Amniotic stem cell (primary cell): ENCODE measurements around the gene IFITM10.

Experiments used
- DNase-seq: peaks from one replicate; lab custom pipeline; 2025; lab: John Stamatoyannopoulos, UW

IFITM10 gene

GRCh38 chr11:1737080-1737757 lies 13.2 kb downstream of the IFITM10 start:
- DNase-seq, result no peak

- no peak for DNase-seq
Observed at GRCh38 chr11:1736447-1736992, 13.9 kb downstream of the IFITM10 start.

GRCh38 chr11:1735271-1735670 lies 15.1 kb downstream of the IFITM10 start:
- DNase-seq, result no peak

- DNase-seq, result no peak
Observed at GRCh38 chr11:1734641-1735081, 15.7 kb downstream of the IFITM10 start.

GRCh38 chr11:1733716-1734640 lies 16.4 kb downstream of the IFITM10 start:
- DNase-seq, result no peak

GRCh38 chr11:1733009-1733715 lies 17.2 kb downstream of the IFITM10 start:
- DNase-seq, result no peak

GRCh38 chr11:1732418-1733008 lies 17.9 kb downstream of the IFITM10 start:
- DNase-seq, result no peak

GRCh38 chr11:1731451-1732059 lies 18.8 kb downstream of the IFITM10 start:
- no peak for DNase-seq

- DNase-seq, result no peak
Observed at GRCh38 chr11:1730059-1730629, 20.3 kb downstream of the IFITM10 start.

GRCh38 chr11:1729692-1730011 lies 20.7 kb downstream of the IFITM10 start:
- no peak for DNase-seq

GRCh38 chr11:1728931-1729691 lies 21.3 kb downstream of the IFITM10 start:
- DNase-seq, result no peak

- no peak for DNase-seq
Observed at GRCh38 chr11:1728301-1728700, 22.1 kb downstream of the IFITM10 start.

- DNase-seq, result no peak
Observed at GRCh38 chr11:1727861-1728260, 22.5 kb downstream of the IFITM10 start.

GRCh38 chr11:1727096-1727690 lies 23.2 kb downstream of the IFITM10 start:
- no peak for DNase-seq

- DNase-seq, result no peak
Observed at GRCh38 chr11:1719781-1720180, 30.6 kb downstream of the IFITM10 start.

- DNase-seq, result no peak
Observed at GRCh38 chr11:1718326-1718725, 32.1 kb downstream of the IFITM10 start.

GRCh38 chr11:1717745-1718144 lies 32.6 kb downstream of the IFITM10 start:
- DNase-seq, result no peak

GRCh38 chr11:1714908-1715885 lies 35.2 kb downstream of the IFITM10 start:
- no peak for DNase-seq

- DNase-seq, result no peak
Observed at GRCh38 chr11:1708716-1709115, 41.7 kb downstream of the IFITM10 start.
